C4-2B (cell line): ENCODE data around the gene NEMP1.

Experiments
- CTCF ChIP-seq: fragments of 450-650 bp; conservative IDR thresholded peaks from 2 replicates; pipeline ENCODE4 v1.5.1; 2017; ENCODE audit warnings: mild to moderate bottlenecking
- ZFX ChIP-seq: fragments of 450-650 bp; IDR thresholded peaks from 2 replicates; pipeline ENCODE4 v1.6.1; 2017

GRCh38 chr12:57092876-57093414 lies 14.4 kb upstream of the NEMP1 start:
- TF ChIP-seq CTCF (no peak), ZFX (no peak)
